ENCODE results near the gene PSMB9. TPM values are rescaled to one million over a fixed set of nuclear protein-coding genes. Genes with fewer than 3 reads are reported as not detected.
A peak's percentile ranks its signal among the peaks of the same experiment; 100 is the strongest.
"Not testable (repeated sequence)": the region's sequence is repeated elsewhere in the genome, so short reads cannot be mapped to it uniquely, and the experiment has no call there.

PSMB9 gene
- total RNA-seq (174 and 181 TPM in 2 replicates), polyA plus RNA-seq (190 and 242 TPM in 2 replicates), polyA minus RNA-seq (102 and 124 TPM in 2 replicates)
- 205 TPM for total RNA-seq (2013)

DNA sequence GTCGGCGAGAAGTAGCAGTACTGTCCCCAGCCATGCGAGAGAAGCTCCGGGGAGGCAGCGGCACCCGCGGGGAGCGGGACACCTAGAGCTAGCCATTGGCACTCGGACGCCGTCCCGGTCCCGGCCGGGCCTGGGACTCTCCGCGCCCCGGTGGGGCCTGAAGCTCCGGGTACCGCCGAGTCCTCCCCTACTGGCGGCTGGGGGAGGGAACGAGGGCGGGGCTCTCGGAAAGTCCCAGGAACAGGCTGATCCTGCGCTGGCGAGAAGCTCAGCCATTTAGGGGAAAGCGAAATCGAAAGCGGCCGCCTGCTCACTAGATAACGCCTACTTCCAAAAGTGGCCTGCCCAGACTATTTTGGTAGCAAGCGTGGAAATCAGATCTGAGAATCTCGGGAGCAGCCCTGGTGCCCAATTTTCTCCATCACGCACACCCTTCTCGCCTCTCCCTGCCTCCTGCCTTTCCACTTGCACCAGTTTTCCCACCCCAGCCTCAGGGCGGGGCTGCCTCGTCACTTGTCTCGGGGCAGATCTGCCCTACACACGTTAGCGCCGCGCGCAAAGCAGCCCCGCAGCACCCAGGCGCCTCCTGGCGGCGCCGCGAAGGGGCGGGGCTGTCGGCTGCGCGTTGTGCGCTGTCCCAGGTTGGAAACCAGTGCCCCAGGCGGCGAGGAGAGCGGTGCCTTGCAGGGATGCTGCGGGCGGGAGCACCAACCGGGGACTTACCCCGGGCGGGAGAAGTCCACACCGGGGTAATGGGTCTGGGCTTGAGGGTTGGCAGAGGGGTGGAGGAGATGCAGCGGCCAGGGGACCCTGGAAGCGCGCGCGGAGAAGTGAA, at the start of gene PSMB9, which contains the start of gene TAP1:
Gene PSMB9, plus strand, starts transcription at position 652 of the 835 bp plus-strand sequence. Its CDS starts 38 bp downstream, at position 690.
Gene TAP1, minus strand, starts transcription at position 164 of the 835 bp plus-strand sequence. Its CDS starts 68 bp downstream, at position 96.
- POLR2A ChIA-PET: interaction anchor here (0.6 to 6.4 kb wide), 21 partner anchors 11 to 1285 kb away, joined by 3 to 282 read pairs (median 4); partner anchors contain the start of genes BRD2, HLA-DMA, HLA-DOB and HLA-DPB1
- WGBS (ENCODE audit: insufficient coverage): under 1% methylated on average over 68 of the region's 68 CpGs

DNA sequence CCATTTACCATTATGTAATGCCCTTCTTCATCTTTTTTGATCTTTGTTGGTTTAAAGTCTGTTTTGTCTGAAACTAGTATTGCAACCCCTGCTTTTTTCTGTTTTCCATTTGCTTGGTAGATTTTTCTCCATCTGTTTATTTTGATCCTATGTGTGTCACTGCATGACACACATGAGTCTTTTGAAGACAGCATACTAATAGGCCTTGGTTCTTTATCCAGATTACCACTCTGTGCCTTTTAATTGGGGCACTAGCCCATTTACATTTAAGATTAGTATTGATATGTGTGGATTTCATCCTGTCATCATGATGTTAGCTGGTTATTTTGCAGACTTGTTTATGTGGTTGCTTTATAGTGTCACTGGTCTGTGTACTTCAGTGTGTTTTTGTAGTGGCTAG, 48.6 kb upstream of the PSMB9 start:
- Mint-ChIP-seq H3K4me1 (peaks cover 34% of the 10 kb centered on the region), H3K9me3 (ENCODE audit: insufficient read depth) (peaks cover 11% of the 10 kb centered on the region)
- H3K4me2 ChIP-seq (replicated peaks; ENCODE audit: low read depth, low read length, poor library complexity, severe bottlenecking); H3K9me3 ChIP-seq (ENCODE audit: control extremely low read depth in 1 of 3, control insufficient read depth in 2 of 3, insufficient read depth in 1 of 3, low read length in 2 of 3); H3K27ac ChIP-seq (ENCODE audit: low read length in 2 of 2); H3K27me3 Mint-ChIP-seq; H3K27ac Mint-ChIP-seq; H3K4me1 ChIP-seq (ENCODE audit: control insufficient read depth in 2 of 2, insufficient read depth in 2 of 2, low read length in 2 of 2); H3K9ac ChIP-seq (ENCODE audit: low read length); ATAC-seq (ENCODE audit: low read depth); H3K4me3 ChIP-seq (ENCODE audit: control extremely low read depth in 1 of 5, extremely low read depth in 1 of 5, insufficient read depth in 1 of 5, low read depth in 2 of 5, low read length in 4 of 5); H3K4me3 Mint-ChIP-seq; H4K20me1 ChIP-seq (ENCODE audit: control insufficient read depth, insufficient read depth, low read length, poor library complexity, severe bottlenecking); DNase-seq; H3K27me3 ChIP-seq (replicated peaks in 1 of 4; ENCODE audit: control extremely low read depth in 1 of 4, control insufficient read depth in 3 of 4, insufficient read depth in 4 of 4, low read length in 3 of 4); intact Hi-C loops (cut with micrococcal nuclease); H2AFZ ChIP-seq (ENCODE audit: insufficient read depth, low read depth, low read length, poor library complexity, severe bottlenecking): not testable (repeated sequence)
- ChIA-PET CTCF (interaction anchor here (0.8 to 1.7 kb wide), 4 partner anchors 8 to 389 kb away, joined by 3 to 7 read pairs (median 3); partner anchors contain the start of gene TAP2), POLR2A (interaction anchor here (0.6 to 1.4 kb wide), 2 partner anchors 48 to 367 kb away, joined by 3 to 9 read pairs; partner anchors contain the start of gene TAP1)
- H3K36me3 ChIP-seq (replicated peaks in 1 of 2; ENCODE audit: control extremely low read depth in 1 of 2, control insufficient read depth in 1 of 2, extremely low read depth in 1 of 2, insufficient read depth in 2 of 2, low read length in 1 of 2): peaks cover 5 to 27% of the 10 kb centered on the region in 2 experiments
- H3K79me2 ChIP-seq (ENCODE audit: control insufficient read depth, insufficient read depth, low read length): peaks cover 24% of the 10 kb centered on the region

More for the DNA sequence above, at the start of gene PSMB9, which contains the start of gene TAP1:
- Mint-ChIP-seq H3K27ac (peak within 1 kb of the TSS; percentile 100), H3K9me3 (ENCODE audit: insufficient read depth) (no peaks in the 10 kb centered on the region), H3K4me1 (peaks cover 75% of the 10 kb centered on the region), H3K27me3 (no peaks in the 10 kb centered on the region), H3K4me3 (peak within 1 kb of the TSS; percentile 99)
- peak; percentile 98 for DNase-seq
- Histone ChIP-seq H3K4me1 (ENCODE audit: control insufficient read depth in 2 of 2, insufficient read depth in 2 of 2, low read length in 2 of 2) (peaks cover 60 to 63% of the 10 kb centered on the region in 2 donors), H3K9ac (ENCODE audit: low read length) (peak within 1 kb of the TSS; percentile 99), H4K20me1 (ENCODE audit: control insufficient read depth, insufficient read depth, low read length, poor library complexity, severe bottlenecking) (peaks cover 16% of the 10 kb centered on the region), H3K27me3 (replicated peaks in 1 of 4; ENCODE audit: control extremely low read depth in 1 of 4, control insufficient read depth in 3 of 4, insufficient read depth in 4 of 4, low read length in 3 of 4) (no peaks in the 10 kb centered on the region), H3K9me3 (ENCODE audit: control extremely low read depth in 1 of 3, control insufficient read depth in 2 of 3, insufficient read depth in 1 of 3, low read length in 2 of 3) (no peaks in the 10 kb centered on the region), H3K4me2 (replicated peaks; ENCODE audit: low read depth, low read length, poor library complexity, severe bottlenecking) (peak within 1 kb of the TSS; percentile 82), H2AFZ (ENCODE audit: insufficient read depth, low read depth, low read length, poor library complexity, severe bottlenecking) (peak within 1 kb of the TSS; percentile 86), H3K4me3 (ENCODE audit: control extremely low read depth in 1 of 5, extremely low read depth in 1 of 5, insufficient read depth in 1 of 5, low read depth in 2 of 5, low read length in 4 of 5) (peak within 1 kb of the TSS; percentile 91 to 98 (median 94)), H3K27ac (ENCODE audit: low read length in 2 of 2) (peak within 1 kb of the TSS; percentile 98 to 99), H3K79me2 (ENCODE audit: control insufficient read depth, insufficient read depth, low read length) (peaks cover 100% of the 10 kb centered on the region), H3K36me3 (replicated peaks in 1 of 2; ENCODE audit: control extremely low read depth in 1 of 2, control insufficient read depth in 1 of 2, extremely low read depth in 1 of 2, insufficient read depth in 2 of 2, low read length in 1 of 2) (peaks cover 21 to 63% of the 10 kb centered on the region in 2 experiments)
- CTCF ChIA-PET: interaction anchor here (0.6 to 8.1 kb wide), 27 partner anchors 10 to 443 kb away, joined by 3 to 359 read pairs (median 5); partner anchors contain the start of genes HLA-DMA, HLA-DOB, HLA-DPA1 and PSMB8
- TF ChIP-seq, protein P1, sequence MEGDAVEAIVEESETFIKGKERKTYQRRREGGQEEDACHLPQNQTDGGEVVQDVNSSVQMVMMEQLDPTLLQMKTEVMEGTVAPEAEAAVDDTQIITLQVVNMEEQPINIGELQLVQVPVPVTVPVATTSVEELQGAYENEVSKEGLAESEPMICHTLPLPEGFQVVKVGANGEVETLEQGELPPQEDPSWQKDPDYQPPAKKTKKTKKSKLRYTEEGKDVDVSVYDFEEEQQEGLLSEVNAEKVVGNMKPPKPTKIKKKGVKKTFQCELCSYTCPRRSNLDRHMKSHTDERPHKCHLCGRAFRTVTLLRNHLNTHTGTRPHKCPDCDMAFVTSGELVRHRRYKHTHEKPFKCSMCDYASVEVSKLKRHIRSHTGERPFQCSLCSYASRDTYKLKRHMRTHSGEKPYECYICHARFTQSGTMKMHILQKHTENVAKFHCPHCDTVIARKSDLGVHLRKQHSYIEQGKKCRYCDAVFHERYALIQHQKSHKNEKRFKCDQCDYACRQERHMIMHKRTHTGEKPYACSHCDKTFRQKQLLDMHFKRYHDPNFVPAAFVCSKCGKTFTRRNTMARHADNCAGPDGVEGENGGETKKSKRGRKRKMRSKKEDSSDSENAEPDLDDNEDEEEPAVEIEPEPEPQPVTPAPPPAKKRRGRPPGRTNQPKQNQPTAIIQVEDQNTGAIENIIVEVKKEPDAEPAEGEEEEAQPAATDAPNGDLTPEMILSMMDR (IDR thresholded peaks at IDR 0.05): peak; percentile 81
- no peak for TF ChIP-seq EZH2 (IDR thresholded peaks at IDR 0.05; ENCODE audit: borderline replicate concordance, insufficient read depth, low read depth, low read length, poor library complexity, severe bottlenecking)
- peak; percentile 82 for ATAC-seq (ENCODE audit: low read depth)
- intact Hi-C loops (cut with micrococcal nuclease): loop anchor here (1.0 kb wide), 4 partner anchors 9 to 36 kb away; partner anchors contain the start of genes HLA-DOB, PSMB8 and TAP2
